HepG2 (cell line): Measurements from ENCODE around the gene SIK3. TPM values are rescaled to one million over a fixed set of nuclear protein-coding genes. Genes with fewer than 3 reads are reported as not detected.

Source experiments
- ATAC-seq: fragments of 200-7000 bp; cut with Tn5 transposase; 3 replicates; pipeline ENCODE4 v1.9.1; 2020; ENCODE audit warnings: mild to moderate bottlenecking, moderate library complexity
- BruUV-seq: library from RNA; stranded (reverse); fragments of 400-500 nt; replicated peaks from 2 replicates; lab custom pipeline; 2021; lab: Mats Ljungman, UMichigan
- CTCF ChIA-PET: fragments of 300-600 bp; formaldehyde crosslinking; extraction: SDS; loops from one replicate; lab custom pipeline; 2021; ENCODE audit warnings: low total read pairs, inconsistent platforms, low intra/inter-chr PET ratio; lab: Yijun Ruan, JAX
- POLR2A ChIA-PET: fragments of 350-600 bp; sonication (Branson Sonifier 250); formaldehyde crosslinking; loops from one replicate; lab custom pipeline; 2020; ENCODE audit warnings: antibody characterized with exemption, inconsistent platforms; lab: Yijun Ruan, JAX
- DNase-seq: peaks from one replicate; pipeline ENCODE4 v3.0.0-alpha.2; 2015; ENCODE audit warnings: low spot score
- FAIRE-seq: peaks from 3 replicates; lab custom pipeline; 2011; peaks lifted over from hg19 to GRCh38; lab: Jason Lieb, UNC
- H2AFZ ChIP-seq: one replicate; pipeline ENCODE4 v1.6.1; 2011; ENCODE audit warnings: low read length, inconsistent platforms
- H3K27ac ChIP-seq: fragments of 300-600 bp; 3 replicates; pipeline ENCODE4 v1.8.0; 2011; ENCODE audit warnings: mixed run types, mild to moderate bottlenecking, mixed read lengths, low read length, inconsistent platforms; ENCODE audit not compliant: insufficient read depth; ENCODE audit errors: extremely low read length
- H3K27me3 ChIP-seq, 2 experiments: fragments of 200-600 bp in 1 of 2; 2 replicates in 1 of 2; 3 replicates in 1 of 2; pipeline versions ENCODE4 v1.6.0 to v1.8.0; 2011; ENCODE audit warnings: low read length in 2 of 2, mild to moderate bottlenecking in 2 of 2, moderate library complexity in 2 of 2, inconsistent platforms in 1 of 2; ENCODE audit not compliant: insufficient read depth in 2 of 2, control insufficient read depth in 1 of 2
- H3K36me3 ChIP-seq, 2 experiments: fragments of 200-600 bp in 1 of 2; replicated peaks in 1 of 2; 2 replicates in 1 of 2; 3 replicates in 1 of 2; pipeline versions ENCODE4 v1.5.1 to v1.8.0; 2011; ENCODE audit warnings: low read length in 2 of 2, inconsistent platforms in 1 of 2; ENCODE audit not compliant: insufficient read depth in 2 of 2, control insufficient read depth in 1 of 2
- H3K4me1 ChIP-seq: 2 replicates; pipeline ENCODE4 v1.5.1; 2012; ENCODE audit warnings: low read length, inconsistent platforms; ENCODE audit not compliant: insufficient read depth
- H3K4me2 ChIP-seq: 2 replicates; pipeline ENCODE4 v1.6.0; 2011; ENCODE audit warnings: low read depth, low read length, inconsistent platforms
- H3K4me3 ChIP-seq, 3 experiments: fragments of 200-600 bp in 1 of 3; sonication (generic), shearing (Covaris generic) in 1 of 3; replicated peaks in 1 of 3; 2 replicates each; pipeline ENCODE4 v1.5.1; 2011 to 2016; ENCODE audit warnings: low read length in 3 of 3, inconsistent platforms in 2 of 3, low read depth in 2 of 3, mild to moderate bottlenecking in 2 of 3, control low read depth in 1 of 3, mixed read lengths in 1 of 3; ENCODE audit not compliant: insufficient read depth in 1 of 3
- H3K79me2 ChIP-seq: one replicate; pipeline ENCODE4 v1.6.1; 2011; ENCODE audit warnings: low read length, inconsistent platforms; ENCODE audit not compliant: insufficient read depth
- H3K9ac ChIP-seq: 2 replicates; pipeline ENCODE4 v1.6.0; 2011; ENCODE audit warnings: mild to moderate bottlenecking, low read depth, low read length, inconsistent platforms; ENCODE audit not compliant: insufficient read depth
- H3K9me3 ChIP-seq: 2 replicates; pipeline ENCODE4 v1.5.1; 2012; ENCODE audit warnings: mild to moderate bottlenecking, low read length
- H4K20me1 ChIP-seq: 2 replicates; pipeline ENCODE4 v1.6.0; 2011; ENCODE audit warnings: inconsistent platforms, mild to moderate bottlenecking, low read length, moderate library complexity; ENCODE audit not compliant: insufficient read depth
- AGO2 ChIP-seq: fragments of 200-400 bp; formaldehyde crosslinking; optimal IDR thresholded peaks from 2 replicates; pipeline ENCODE3; 2017; ENCODE audit warnings: mild to moderate bottlenecking, low read depth, low read length, moderate library complexity
- BCL6 ChIP-seq: IDR thresholded peaks from 2 replicates; pipeline ENCODE4 v1.6.1; 2016; ENCODE audit warnings: missing genetic modification reagents, missing compliant biosample characterization
- CBX5 ChIP-seq: sonication (generic); formaldehyde crosslinking; IDR thresholded peaks from 2 replicates; pipeline ENCODE4 v1.4.0; 2020; ENCODE audit warnings: missing genetic modification reagents, borderline replicate concordance
- E2F2 ChIP-seq: sonication (generic); formaldehyde crosslinking; IDR thresholded peaks from 2 replicates; pipeline ENCODE4 v1.4.0; 2020; ENCODE audit warnings: missing genetic modification reagents, borderline replicate concordance
- GABPB1 ChIP-seq: IDR thresholded peaks from 2 replicates; pipeline ENCODE4 v1.6.1; 2016; ENCODE audit warnings: mild to moderate bottlenecking, missing genetic modification reagents, moderate library complexity, missing compliant biosample characterization
- HDAC2 ChIP-seq: sonication (generic); formaldehyde crosslinking; IDR thresholded peaks from 2 replicates; pipeline ENCODE4 v1.4.0; 2020; ENCODE audit warnings: missing genetic modification reagents
- TBX3 ChIP-seq: fragments of 450-650 bp; IDR thresholded peaks from 2 replicates; pipeline ENCODE4 v1.6.1; 2017; ENCODE audit warnings: antibody characterized with exemption, mild to moderate bottlenecking, inconsistent platforms, borderline replicate concordance
- UBTF ChIP-seq: sonication (generic); formaldehyde crosslinking; IDR thresholded peaks from 2 replicates; pipeline ENCODE4 v1.4.0; 2020; ENCODE audit warnings: mild to moderate bottlenecking, missing genetic modification reagents
- ZIK1 ChIP-seq: sonication (generic); formaldehyde crosslinking; IDR thresholded peaks from 2 replicates; pipeline ENCODE4 v1.5.0; 2020; ENCODE audit warnings: mild to moderate bottlenecking, low read depth, missing genetic modification reagents, borderline replicate concordance
- ZNF460 ChIP-seq: sonication (generic); formaldehyde crosslinking; IDR thresholded peaks from 2 replicates; pipeline ENCODE4 v1.5.1; 2020; ENCODE audit warnings: missing genetic modification reagents, mild to moderate bottlenecking, borderline replicate concordance
- ZNF580 ChIP-seq: IDR thresholded peaks from 2 replicates; pipeline ENCODE4 v1.6.1; 2016; ENCODE audit warnings: low read depth, borderline replicate concordance
- ZNF792 ChIP-seq: IDR thresholded peaks from 2 replicates; pipeline ENCODE4 v1.6.1; 2016
- ZSCAN31 ChIP-seq: sonication (generic); formaldehyde crosslinking; IDR thresholded peaks from 2 replicates; pipeline ENCODE4 v1.5.0; 2020; ENCODE audit warnings: low read depth, mild to moderate bottlenecking, missing genetic modification reagents
- ZXDC ChIP-seq: sonication (generic); formaldehyde crosslinking; IDR thresholded peaks from 2 replicates; pipeline ENCODE4 v1.5.0; 2020; ENCODE audit warnings: mild to moderate bottlenecking, missing genetic modification reagents
- WGBS: methylation state at CpG from one replicate; pipeline ENCODE4 v1.1.6; 2017; ENCODE audit warnings: low lambda C conversion rate; 5-methylcytosine and 5-hydroxymethylcytosine counted together
- in situ Hi-C: cut with HindIII; loops from 2 replicates; pipeline ENCODE4 v1.10.0; 2017; ENCODE audit warnings: low pct_unique_long_range_greater_than_20kb; ENCODE audit not compliant: extremely low pct_ligation_motif_present
- intact Hi-C: fragments of 100-400 bp; cut with micrococcal nuclease; formaldehyde crosslinking; loops from one replicate; pipeline ENCODE4 v1.10.0; 2022; ENCODE audit not compliant: unreplicated experiment
- polyA plus RNA-seq, 8 experiments: library from polyadenylated mRNA; depleted of rRNA in 3 of 8; stranded (reverse) in 7 of 8; unstranded in 1 of 8; fragments of >200 nt; fragmentation: Illumina TruSeq in 4 of 8; extraction: Trizol in 4 of 8; gene quantifications; 2 replicates each; pipeline versions ENCODE4 v1.2.1 to v1.2.3, GENCODE V29; 2011 to 2016; ENCODE audit warnings: low read depth in 4 of 8, missing spikeins in 1 of 8, mixed read lengths in 1 of 8; ENCODE audit not compliant: insufficient read depth in 1 of 8
- total RNA-seq, 5 experiments: library from RNA; depleted of rRNA; stranded (reverse); fragments of >200 nt; fragmentation: Illumina TruSeq; extraction: Trizol; gene quantifications; 2 replicates each; pipeline ENCODE4 v1.2.3, GENCODE V29; 2016; ENCODE audit warnings: low read depth in 1 of 5
- TF ChIP-seq, protein P1 (sequence below): sonication (generic); formaldehyde crosslinking; conservative IDR thresholded peaks from 2 replicates; pipeline ENCODE4 v1.4.0; 2020; ENCODE audit warnings: missing genetic modification reagents

The SIK3 gene
- total and polyA plus RNA-seq, 2 of the 13 experiments (the other 11 are each of a cell fraction or from before 2014, with no cell fraction given) = 5.7 to 9.8 TPM

DNA sequence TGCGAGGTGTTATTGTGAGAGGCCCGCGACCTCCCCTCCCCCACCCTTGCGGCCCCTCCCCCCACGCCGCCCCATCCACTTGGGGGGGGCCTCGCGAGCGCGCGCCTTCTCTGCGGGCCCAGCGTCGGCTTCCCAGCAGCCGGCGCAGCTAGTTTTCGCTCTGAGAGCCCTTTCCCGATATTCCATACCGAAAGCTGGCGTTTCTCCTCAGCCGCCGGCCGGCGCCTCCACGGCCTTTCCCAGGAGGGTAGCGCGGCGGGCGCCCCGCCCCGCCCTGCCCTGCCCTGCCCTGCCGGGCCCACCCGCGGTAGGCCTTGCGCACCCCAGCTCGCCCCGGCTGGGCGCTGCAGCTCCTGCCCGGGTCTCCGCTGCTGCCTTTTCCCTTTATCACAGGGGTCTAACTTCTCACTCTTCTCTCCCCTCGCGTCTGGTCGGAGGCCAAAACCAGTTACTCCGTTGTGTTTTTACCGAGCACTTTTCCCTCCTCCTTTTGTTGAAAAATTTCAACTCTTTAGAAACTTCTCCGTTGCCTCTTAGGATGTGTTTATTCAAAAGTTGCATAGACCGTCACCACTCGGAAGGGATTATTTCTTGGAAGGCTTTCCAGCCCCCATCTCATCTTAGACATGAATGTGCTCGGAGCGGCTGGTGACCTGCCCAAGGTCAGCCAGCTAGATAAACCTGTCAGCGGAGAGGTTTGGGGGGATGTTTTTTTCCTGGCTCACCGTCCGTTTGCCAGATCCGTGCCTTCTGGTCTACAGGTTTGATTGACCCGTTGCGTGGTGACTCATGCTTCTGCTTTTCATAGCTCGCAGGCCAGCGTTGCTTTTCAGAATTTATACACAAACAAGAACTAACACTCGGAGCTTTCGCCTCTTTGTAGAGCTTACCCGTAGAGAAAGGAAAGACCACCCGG lies 46.5 kb upstream of the SIK3 start:
- intact Hi-C loops (no loop called here), in situ Hi-C loops (no loop called here)
- Histone ChIP-seq H2AFZ (no peak overlapping the region), H4K20me1 (peaks cover 42% of the 10 kb centered on the region), H3K4me1 (peaks cover 23% of the 10 kb centered on the region), H3K4me3 (peak overlapping the region; percentile 86 to 97 (median 94)), H3K79me2 (peaks cover 51% of the 10 kb centered on the region), H3K27me3 (no peaks in the 10 kb centered on the region; a peak in 1 of 5 replicates), H3K36me3 (peaks cover 5 to 19% of the 10 kb centered on the region in 2 experiments), H3K9ac (peak overlapping the region; percentile 76), H3K4me2 (peak overlapping the region; percentile 88), H3K9me3 (no peaks in the 10 kb centered on the region), H3K27ac (peak overlapping the region; percentile 62)
- ATAC-seq (peak; percentile 82), FAIRE-seq (no peak), DNase-seq (peak; percentile 64)
- under 1% methylated on average over 24 of the region's 62 CpGs for WGBS
- no TSS peak for BruUV-seq
- ChIA-PET CTCF (no interaction called here), POLR2A (interaction anchor here (0.7 to 4.4 kb wide), 18 partner anchors 11 to 371 kb away, joined by 3 to 41 read pairs (median 6); partner anchors contain the start of genes APOA1, APOC3, BUD13 and CEP164)
- TF ChIP-seq, protein P1, sequence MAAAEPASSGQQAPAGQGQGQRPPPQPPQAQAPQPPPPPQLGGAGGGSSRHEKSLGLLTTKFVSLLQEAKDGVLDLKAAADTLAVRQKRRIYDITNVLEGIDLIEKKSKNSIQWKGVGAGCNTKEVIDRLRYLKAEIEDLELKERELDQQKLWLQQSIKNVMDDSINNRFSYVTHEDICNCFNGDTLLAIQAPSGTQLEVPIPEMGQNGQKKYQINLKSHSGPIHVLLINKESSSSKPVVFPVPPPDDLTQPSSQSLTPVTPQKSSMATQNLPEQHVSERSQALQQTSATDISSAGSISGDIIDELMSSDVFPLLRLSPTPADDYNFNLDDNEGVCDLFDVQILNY (CRISPR knock-in tag) = no peak
- TF ChIP-seq HDAC2 (CRISPR knock-in tag) (no peak), UBTF (CRISPR knock-in tag) (peak; percentile 28; the same call in 1 of the 2 replicates), ZNF792 (CRISPR knock-in tag) (no peak), ZSCAN31 (CRISPR knock-in tag) (no peak), CBX5 (CRISPR knock-in tag) (no peak), TBX3 (no peak), GABPB1 (CRISPR knock-in tag) (peak; percentile 8; the same call in 1 of the 2 replicates), E2F2 (CRISPR knock-in tag) (0 out of 2 replicates have a peak, but pooled peaks have one; percentile 45), AGO2 (peak; percentile 62), BCL6 (CRISPR knock-in tag) (0 out of 2 replicates have a peak, but pooled peaks have one; percentile 6), ZIK1 (CRISPR knock-in tag) (no peak), ZNF460 (CRISPR knock-in tag) (no peak), ZNF580 (no peak), ZXDC (no peak)
